ENCODE data around the gene TMEM192. TPM values are rescaled to one million over a fixed set of nuclear protein-coding genes. Genes with fewer than 3 reads are reported as not detected.

TMEM192 gene
- polyA plus RNA-seq, 1 donor (not counting 4 experiments of a cell fraction or from before 2014, with no cell fraction given) = 29.9 TPM

GRCh38 chr4:165124488-165124887, 11.8 kb upstream of the TMEM192 start:
- Histone ChIP-seq H3K36me3 (ENCODE audit: control insufficient read depth in 2 of 2, extremely low read depth in 1 of 2, insufficient read depth in 2 of 2, low read length in 2 of 2) (no peaks in the 10 kb centered on the region), H3K79me2 (ENCODE audit: control insufficient read depth, insufficient read depth, low read length) (no peaks in the 10 kb centered on the region), H3K27ac (ENCODE audit: control insufficient read depth, insufficient read depth, low read length) (no peak overlapping the region), H3K4me3 (ENCODE audit: control insufficient read depth in 2 of 3, extremely low read depth in 1 of 3, insufficient read depth in 2 of 3, low read depth in 1 of 3, low read length in 3 of 3) (no peak overlapping the region), H3K9me3 (ENCODE audit: control insufficient read depth, low read depth, low read length) (no peaks in the 10 kb centered on the region), H4K20me1 (ENCODE audit: control insufficient read depth, extremely low read depth, insufficient read depth, low read length) (no peaks in the 10 kb centered on the region), H3K4me1 (ENCODE audit: control insufficient read depth, extremely low read depth, insufficient read depth, low read length) (no peaks in the 10 kb centered on the region), H3K27me3 (ENCODE audit: control insufficient read depth, extremely low read depth, insufficient read depth, low read length) (no peaks in the 10 kb centered on the region), H3K9me1 (ENCODE audit: control insufficient read depth, extremely low read depth, insufficient read depth, low read length) (no peaks in the 10 kb centered on the region), H3K9ac (ENCODE audit: control insufficient read depth, extremely low read depth, insufficient read depth, low read length) (no peak overlapping the region), H2AFZ (ENCODE audit: control insufficient read depth, low read length) (no peak overlapping the region), H3K4me2 (ENCODE audit: control insufficient read depth, extremely low read depth, insufficient read depth, low read depth, low read length) (no peak overlapping the region)
- no peak for DNase-seq (ENCODE audit: low read depth, low spot score)
- FAIRE-seq = no peak
- TF ChIP-seq, protein P1, sequence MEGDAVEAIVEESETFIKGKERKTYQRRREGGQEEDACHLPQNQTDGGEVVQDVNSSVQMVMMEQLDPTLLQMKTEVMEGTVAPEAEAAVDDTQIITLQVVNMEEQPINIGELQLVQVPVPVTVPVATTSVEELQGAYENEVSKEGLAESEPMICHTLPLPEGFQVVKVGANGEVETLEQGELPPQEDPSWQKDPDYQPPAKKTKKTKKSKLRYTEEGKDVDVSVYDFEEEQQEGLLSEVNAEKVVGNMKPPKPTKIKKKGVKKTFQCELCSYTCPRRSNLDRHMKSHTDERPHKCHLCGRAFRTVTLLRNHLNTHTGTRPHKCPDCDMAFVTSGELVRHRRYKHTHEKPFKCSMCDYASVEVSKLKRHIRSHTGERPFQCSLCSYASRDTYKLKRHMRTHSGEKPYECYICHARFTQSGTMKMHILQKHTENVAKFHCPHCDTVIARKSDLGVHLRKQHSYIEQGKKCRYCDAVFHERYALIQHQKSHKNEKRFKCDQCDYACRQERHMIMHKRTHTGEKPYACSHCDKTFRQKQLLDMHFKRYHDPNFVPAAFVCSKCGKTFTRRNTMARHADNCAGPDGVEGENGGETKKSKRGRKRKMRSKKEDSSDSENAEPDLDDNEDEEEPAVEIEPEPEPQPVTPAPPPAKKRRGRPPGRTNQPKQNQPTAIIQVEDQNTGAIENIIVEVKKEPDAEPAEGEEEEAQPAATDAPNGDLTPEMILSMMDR (optimal IDR thresholded peaks at IDR 0.05 in 1 of 3, IDR thresholded peaks at IDR 0.05 in 1 of 3, conservative IDR thresholded peaks at IDR 0.05 in 1 of 3; ENCODE audit: extremely low read depth in 1 of 3, insufficient read depth in 2 of 3, low read length in 3 of 3) = no peak
- dilution Hi-C loops (cut with MboI; ENCODE audit: extremely low pct_ligation_motif_present, low sequenced_read_pairs) = no loop called here

- Histone ChIP-seq H4K20me1 (ENCODE audit: control insufficient read depth, extremely low read depth, insufficient read depth, low read length) (no peaks in the 10 kb centered on the region), H2AFZ (ENCODE audit: control insufficient read depth, low read length) (no peak overlapping the region), H3K9ac (ENCODE audit: control insufficient read depth, extremely low read depth, insufficient read depth, low read length) (no peak overlapping the region), H3K9me3 (ENCODE audit: control insufficient read depth, low read depth, low read length) (no peaks in the 10 kb centered on the region), H3K4me2 (ENCODE audit: control insufficient read depth, extremely low read depth, insufficient read depth, low read depth, low read length) (no peak overlapping the region), H3K9me1 (ENCODE audit: control insufficient read depth, extremely low read depth, insufficient read depth, low read length) (no peaks in the 10 kb centered on the region), H3K36me3 (ENCODE audit: control insufficient read depth in 2 of 2, extremely low read depth in 1 of 2, insufficient read depth in 2 of 2, low read length in 2 of 2) (no peaks in the 10 kb centered on the region), H3K27me3 (ENCODE audit: control insufficient read depth, extremely low read depth, insufficient read depth, low read length) (no peaks in the 10 kb centered on the region), H3K4me3 (ENCODE audit: control insufficient read depth in 2 of 3, extremely low read depth in 1 of 3, insufficient read depth in 2 of 3, low read depth in 1 of 3, low read length in 3 of 3) (no peak overlapping the region), H3K27ac (ENCODE audit: control insufficient read depth, insufficient read depth, low read length) (no peak overlapping the region), H3K4me1 (ENCODE audit: control insufficient read depth, extremely low read depth, insufficient read depth, low read length) (peaks cover 4% of the 10 kb centered on the region), H3K79me2 (ENCODE audit: control insufficient read depth, insufficient read depth, low read length) (no peaks in the 10 kb centered on the region)
- FAIRE-seq (no peak), DNase-seq (ENCODE audit: low read depth, low spot score) (no peak)
- TF ChIP-seq EZH2 (IDR thresholded peaks at IDR 0.05; ENCODE audit: low read length) = no peak
- TF ChIP-seq, protein P1 (optimal IDR thresholded peaks at IDR 0.05 in 1 of 3, IDR thresholded peaks at IDR 0.05 in 1 of 3, conservative IDR thresholded peaks at IDR 0.05 in 1 of 3; ENCODE audit: extremely low read depth in 1 of 3, insufficient read depth in 2 of 3, low read length in 3 of 3) = no peak
- dilution Hi-C loops (cut with MboI; ENCODE audit: extremely low pct_ligation_motif_present, low sequenced_read_pairs) = no loop called here
These were observed 5.7 kb upstream of the TMEM192 start for GRCh38 chr4:165118256-165118909.

Measured in keratinocyte (primary cell).